Measurements from ENCODE around the gene MAP4K5.

- TF ChIP-seq POLR2AphosphoS5 (IDR thresholded peaks at IDR 0.05) (no peak), POLR2A (IDR thresholded peaks at IDR 0.05) (no peak)
- TF ChIP-seq, protein P1, sequence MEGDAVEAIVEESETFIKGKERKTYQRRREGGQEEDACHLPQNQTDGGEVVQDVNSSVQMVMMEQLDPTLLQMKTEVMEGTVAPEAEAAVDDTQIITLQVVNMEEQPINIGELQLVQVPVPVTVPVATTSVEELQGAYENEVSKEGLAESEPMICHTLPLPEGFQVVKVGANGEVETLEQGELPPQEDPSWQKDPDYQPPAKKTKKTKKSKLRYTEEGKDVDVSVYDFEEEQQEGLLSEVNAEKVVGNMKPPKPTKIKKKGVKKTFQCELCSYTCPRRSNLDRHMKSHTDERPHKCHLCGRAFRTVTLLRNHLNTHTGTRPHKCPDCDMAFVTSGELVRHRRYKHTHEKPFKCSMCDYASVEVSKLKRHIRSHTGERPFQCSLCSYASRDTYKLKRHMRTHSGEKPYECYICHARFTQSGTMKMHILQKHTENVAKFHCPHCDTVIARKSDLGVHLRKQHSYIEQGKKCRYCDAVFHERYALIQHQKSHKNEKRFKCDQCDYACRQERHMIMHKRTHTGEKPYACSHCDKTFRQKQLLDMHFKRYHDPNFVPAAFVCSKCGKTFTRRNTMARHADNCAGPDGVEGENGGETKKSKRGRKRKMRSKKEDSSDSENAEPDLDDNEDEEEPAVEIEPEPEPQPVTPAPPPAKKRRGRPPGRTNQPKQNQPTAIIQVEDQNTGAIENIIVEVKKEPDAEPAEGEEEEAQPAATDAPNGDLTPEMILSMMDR (IDR thresholded peaks at IDR 0.05): no peak
These were observed 2.8 kb downstream of the MAP4K5 start for GRCh38 chr14:50529288-50530179.

All from breast epithelium (tissue), 3 donors.